Central memory CD8-positive, alpha-beta T cell (primary cell): ENCODE measurements around the gene PCLO.

Experiments
- ATAC-seq: fragments of 150-1000 bp; cut with Tn5 transposase; replicated peaks from 2 replicates; pipeline ENCODE4 v1.10.0; 2022; ENCODE audit warnings: mild to moderate bottlenecking, moderate FRiP score, moderate number of reproducible peaks; ENCODE audit not compliant: poor library complexity, severe bottlenecking; ENCODE audit errors: extremely low read depth
- DNase-seq, 2 donors: peaks; one replicate each; pipeline ENCODE4 v3.0.0; 2021; ENCODE audit warnings: low spot score in 2 of 2
- H3K27ac Mint-ChIP-seq: one replicate; pipeline ENCODE4 v1.8.0; 2022; ENCODE audit warnings: low read depth, mild to moderate bottlenecking, moderate library complexity, mixed read lengths
- H3K27me3 Mint-ChIP-seq: one replicate; pipeline ENCODE4 v1.8.0; 2022; ENCODE audit warnings: mixed read lengths
- H3K36me3 Mint-ChIP-seq: one replicate; pipeline ENCODE4 v1.8.0; 2022; ENCODE audit warnings: mild to moderate bottlenecking, moderate library complexity, mixed read lengths; ENCODE audit not compliant: insufficient read depth
- H3K4me1 Mint-ChIP-seq: one replicate; pipeline ENCODE4 v1.8.0; 2022; ENCODE audit warnings: mixed read lengths
- H3K4me3 Mint-ChIP-seq: one replicate; pipeline ENCODE4 v1.8.0; 2022; ENCODE audit warnings: mild to moderate bottlenecking, moderate library complexity, mixed read lengths
- H3K9me3 Mint-ChIP-seq: one replicate; pipeline ENCODE4 v1.8.0; 2022; ENCODE audit warnings: mixed read lengths

PCLO gene

GRCh38 chr7:82972135-82972534 is 190.5 kb downstream of the PCLO start:
- Mint-ChIP-seq H3K9me3 (peaks cover 3% of the 10 kb centered on the region), H3K27ac (no peak overlapping the region), H3K4me3 (no peak overlapping the region), H3K27me3 (no peaks in the 10 kb centered on the region), H3K4me1 (no peaks in the 10 kb centered on the region), H3K36me3 (no peaks in the 10 kb centered on the region)
- no peak for ATAC-seq
- no peak for DNase-seq

GRCh38 chr7:82965088-82966036 is 197.3 kb downstream of the PCLO start:
- H3K36me3 Mint-ChIP-seq, result no peaks in the 10 kb centered on the region
- H3K4me1 Mint-ChIP-seq, result no peaks in the 10 kb centered on the region
- no peak for DNase-seq

GRCh38 chr7:82964150-82964882 is 198.4 kb downstream of the PCLO start:
- ATAC-seq (no peak), DNase-seq (no peak)
- Mint-ChIP-seq H3K36me3 (no peaks in the 10 kb centered on the region), H3K27me3 (no peaks in the 10 kb centered on the region), H3K27ac (no peak overlapping the region), H3K4me1 (no peaks in the 10 kb centered on the region), H3K4me3 (no peak overlapping the region), H3K9me3 (peaks cover 20% of the 10 kb centered on the region)

More at GRCh38 chr7:82965088-82966036, 197.3 kb downstream of the PCLO start:
- H3K4me3 Mint-ChIP-seq, result no peak overlapping the region
- no peaks in the 10 kb centered on the region for H3K27me3 Mint-ChIP-seq
- peaks cover 18% of the 10 kb centered on the region for H3K9me3 Mint-ChIP-seq
- ATAC-seq, result no peak
- H3K27ac Mint-ChIP-seq, result no peak overlapping the region

GRCh38 chr7:82961240-82961639 is 201.4 kb downstream of the PCLO start:
- Mint-ChIP-seq H3K36me3 (no peaks in the 10 kb centered on the region), H3K27ac (no peak overlapping the region), H3K9me3 (peaks cover 20% of the 10 kb centered on the region), H3K4me3 (no peak overlapping the region), H3K4me1 (no peaks in the 10 kb centered on the region), H3K27me3 (no peaks in the 10 kb centered on the region)
- no peak for DNase-seq
- no peak for ATAC-seq

GRCh38 chr7:82959528-82959927 is 203.2 kb downstream of the PCLO start:
- DNase-seq (no peak), ATAC-seq (no peak)
- Mint-ChIP-seq H3K27me3 (no peaks in the 10 kb centered on the region), H3K4me1 (no peaks in the 10 kb centered on the region), H3K27ac (no peak overlapping the region), H3K36me3 (no peaks in the 10 kb centered on the region), H3K4me3 (no peak overlapping the region), H3K9me3 (peaks cover 14% of the 10 kb centered on the region)

GRCh38 chr7:82957521-82957920 is 205.2 kb downstream of the PCLO start:
- no peak overlapping the region for H3K27ac Mint-ChIP-seq
- H3K9me3 Mint-ChIP-seq, result peaks cover 13% of the 10 kb centered on the region
- no peak overlapping the region for H3K4me3 Mint-ChIP-seq
- H3K36me3 Mint-ChIP-seq, result no peaks in the 10 kb centered on the region
- H3K4me1 Mint-ChIP-seq, result no peaks in the 10 kb centered on the region
- no peaks in the 10 kb centered on the region for H3K27me3 Mint-ChIP-seq
- ATAC-seq (no peak), DNase-seq (no peak)

GRCh38 chr7:82953324-82954027 is 209.2 kb downstream of the PCLO start:
- DNase-seq, result no peak
- no peaks in the 10 kb centered on the region for H3K36me3 Mint-ChIP-seq
- ATAC-seq, result no peak
- H3K9me3 Mint-ChIP-seq, result peaks cover 32% of the 10 kb centered on the region
- H3K27ac Mint-ChIP-seq, result no peak overlapping the region
- H3K27me3 Mint-ChIP-seq, result no peaks in the 10 kb centered on the region
- no peaks in the 10 kb centered on the region for H3K4me1 Mint-ChIP-seq
- no peak overlapping the region for H3K4me3 Mint-ChIP-seq

- no peak for ATAC-seq
- no peaks in the 10 kb centered on the region for H3K4me1 Mint-ChIP-seq
- H3K36me3 Mint-ChIP-seq, result no peaks in the 10 kb centered on the region
- H3K9me3 Mint-ChIP-seq, result peaks cover 39% of the 10 kb centered on the region
- no peak overlapping the region for H3K27ac Mint-ChIP-seq
- no peak overlapping the region for H3K4me3 Mint-ChIP-seq
- DNase-seq, result no peak
- H3K27me3 Mint-ChIP-seq, result no peaks in the 10 kb centered on the region
Measured at GRCh38 chr7:82950436-82950835, 212.2 kb downstream of the PCLO start.

- no peak for ATAC-seq
- H3K9me3 Mint-ChIP-seq, result peaks cover 24% of the 10 kb centered on the region
- H3K36me3 Mint-ChIP-seq, result peaks cover 2% of the 10 kb centered on the region
- no peaks in the 10 kb centered on the region for H3K4me1 Mint-ChIP-seq
- no peaks in the 10 kb centered on the region for H3K27me3 Mint-ChIP-seq
- H3K4me3 Mint-ChIP-seq, result no peak overlapping the region
- no peak for DNase-seq
- H3K27ac Mint-ChIP-seq, result no peak overlapping the region
Measured at GRCh38 chr7:82945480-82945879, 217.2 kb downstream of the PCLO start.

GRCh38 chr7:82945056-82945455 is 217.6 kb downstream of the PCLO start:
- DNase-seq (no peak), ATAC-seq (no peak)
- Mint-ChIP-seq H3K36me3 (peaks cover 2% of the 10 kb centered on the region), H3K4me3 (no peak overlapping the region), H3K9me3 (peaks cover 21% of the 10 kb centered on the region), H3K27me3 (no peaks in the 10 kb centered on the region), H3K27ac (no peak overlapping the region), H3K4me1 (no peaks in the 10 kb centered on the region)

- Mint-ChIP-seq H3K27ac (no peak overlapping the region), H3K4me1 (no peaks in the 10 kb centered on the region), H3K36me3 (no peaks in the 10 kb centered on the region), H3K27me3 (no peaks in the 10 kb centered on the region), H3K9me3 (peaks cover 23% of the 10 kb centered on the region), H3K4me3 (no peak overlapping the region)
- no peak for ATAC-seq
- no peak for DNase-seq
Measured at GRCh38 chr7:82932516-82932915, 230.2 kb downstream of the PCLO start.

- Mint-ChIP-seq H3K4me1 (no peaks in the 10 kb centered on the region), H3K27ac (no peak overlapping the region), H3K27me3 (no peaks in the 10 kb centered on the region), H3K9me3 (peaks cover 20% of the 10 kb centered on the region), H3K4me3 (no peak overlapping the region), H3K36me3 (no peaks in the 10 kb centered on the region)
- DNase-seq, result no peak
- no peak for ATAC-seq
Measured at GRCh38 chr7:82926477-82926876, 236.2 kb downstream of the PCLO start.
